Keratinocyte (primary cell): ENCODE data around the gene ATXN7.

Source experiments
- EZH2 ChIP-seq: IDR thresholded peaks from one replicate; pipeline ENCODE4 v1.6.1; 2012; ENCODE audit warnings: inconsistent platforms, mild to moderate bottlenecking, low read length, moderate library complexity
- TF ChIP-seq, protein P1 (sequence below), 3 experiments: IDR thresholded peaks in 1 of 3; conservative IDR thresholded peaks in 1 of 3; optimal IDR thresholded peaks in 1 of 3; 2 replicates in 2 of 3; 3 replicates in 1 of 3; pipeline versions ENCODE3 to v1.5.1; 2011; ENCODE audit warnings: low read length in 3 of 3, mild to moderate bottlenecking in 3 of 3, moderate library complexity in 2 of 3, control low read depth in 1 of 3, inconsistent platforms in 1 of 3; ENCODE audit not compliant: insufficient read depth in 2 of 3; ENCODE audit errors: extremely low read depth in 1 of 3

- TF ChIP-seq, protein P1, sequence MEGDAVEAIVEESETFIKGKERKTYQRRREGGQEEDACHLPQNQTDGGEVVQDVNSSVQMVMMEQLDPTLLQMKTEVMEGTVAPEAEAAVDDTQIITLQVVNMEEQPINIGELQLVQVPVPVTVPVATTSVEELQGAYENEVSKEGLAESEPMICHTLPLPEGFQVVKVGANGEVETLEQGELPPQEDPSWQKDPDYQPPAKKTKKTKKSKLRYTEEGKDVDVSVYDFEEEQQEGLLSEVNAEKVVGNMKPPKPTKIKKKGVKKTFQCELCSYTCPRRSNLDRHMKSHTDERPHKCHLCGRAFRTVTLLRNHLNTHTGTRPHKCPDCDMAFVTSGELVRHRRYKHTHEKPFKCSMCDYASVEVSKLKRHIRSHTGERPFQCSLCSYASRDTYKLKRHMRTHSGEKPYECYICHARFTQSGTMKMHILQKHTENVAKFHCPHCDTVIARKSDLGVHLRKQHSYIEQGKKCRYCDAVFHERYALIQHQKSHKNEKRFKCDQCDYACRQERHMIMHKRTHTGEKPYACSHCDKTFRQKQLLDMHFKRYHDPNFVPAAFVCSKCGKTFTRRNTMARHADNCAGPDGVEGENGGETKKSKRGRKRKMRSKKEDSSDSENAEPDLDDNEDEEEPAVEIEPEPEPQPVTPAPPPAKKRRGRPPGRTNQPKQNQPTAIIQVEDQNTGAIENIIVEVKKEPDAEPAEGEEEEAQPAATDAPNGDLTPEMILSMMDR (optimal IDR thresholded peaks at IDR 0.05 in 1 of 3, IDR thresholded peaks at IDR 0.05 in 1 of 3, conservative IDR thresholded peaks at IDR 0.05 in 1 of 3; ENCODE audit: extremely low read depth in 1 of 3, insufficient read depth in 2 of 3, low read length in 3 of 3): no peak
- TF ChIP-seq EZH2: no peak
These were observed 23.2 kb downstream of the ATXN7 start for GRCh38 chr3:63886858-63887257.
